B cell (primary cell): ENCODE results near the gene BICDL2.

Experiments
- CTCF ChIP-seq: fragments of 200-600 bp; IDR thresholded peaks from one replicate; pipeline ENCODE4 v1.8.0; 2022; ENCODE audit warnings: antibody characterized with exemption, mild to moderate bottlenecking
- EZH2 ChIP-seq: IDR thresholded peaks from 2 replicates; pipeline ENCODE4 v1.6.1; 2012; ENCODE audit warnings: borderline replicate concordance, low read depth, mild to moderate bottlenecking, moderate library complexity, low read length; ENCODE audit not compliant: insufficient read depth, poor library complexity, severe bottlenecking

- TF ChIP-seq CTCF (no peak), EZH2 (no peak)
Measured at GRCh38 chr16:3044708-3045107, 8.0 kb upstream of the BICDL2 start.
